ENCODE results near the gene CMKLR1. TPM values are rescaled to one million over a fixed set of nuclear protein-coding genes. Genes with fewer than 3 reads are reported as not detected.

The CMKLR1 gene
- total RNA-seq, 1 experiment from 2014 or later = 0.12 TPM

GRCh38 chr12:108371801-108372344 lies 32.8 kb upstream of the CMKLR1 start:
- no peak overlapping the region for H3K27ac Mint-ChIP-seq (ENCODE audit: low read depth, unreplicated experiment)
- ChIA-PET CTCF (interaction anchor here (0.7 kb wide), 1 partner anchor 232 kb away, joined by 3 read pairs; no protein-coding TSS in a partner anchor), POLR2A (no interaction called here)
- no peaks in the 10 kb centered on the region for H3K27me3 Mint-ChIP-seq (ENCODE audit: insufficient read depth, unreplicated experiment)
- intact Hi-C loops (cut with micrococcal nuclease) = no loop called here
- peaks cover 6% of the 10 kb centered on the region for H3K36me3 Mint-ChIP-seq (ENCODE audit: insufficient read depth, unreplicated experiment)
- H3K4me1 Mint-ChIP-seq (ENCODE audit: insufficient read depth, unreplicated experiment) = peaks cover 6% of the 10 kb centered on the region
- peak; percentile 73 for DNase-seq (ENCODE audit: unreplicated experiment)
- TF ChIP-seq CTCF (IDR thresholded peaks at IDR 0.05; ENCODE audit: unreplicated experiment) = no peak
- H3K4me3 Mint-ChIP-seq (ENCODE audit: unreplicated experiment) = no peak overlapping the region
- BruUV-seq (replicated peaks) = no TSS peak
- peaks cover 9% of the 10 kb centered on the region for H3K9me3 Mint-ChIP-seq (ENCODE audit: unreplicated experiment)

- Mint-ChIP-seq H3K27ac (ENCODE audit: low read depth, unreplicated experiment) (no peak overlapping the region), H3K9me3 (ENCODE audit: unreplicated experiment) (peaks cover 9% of the 10 kb centered on the region), H3K4me1 (ENCODE audit: insufficient read depth, unreplicated experiment) (peaks cover 6% of the 10 kb centered on the region), H3K27me3 (ENCODE audit: insufficient read depth, unreplicated experiment) (no peaks in the 10 kb centered on the region), H3K4me3 (ENCODE audit: unreplicated experiment) (no peak overlapping the region), H3K36me3 (ENCODE audit: insufficient read depth, unreplicated experiment) (no peaks in the 10 kb centered on the region)
- TF ChIP-seq CTCF (IDR thresholded peaks at IDR 0.05; ENCODE audit: unreplicated experiment) = no peak
- DNase-seq (ENCODE audit: unreplicated experiment) = no peak
- ChIA-PET POLR2A (no interaction called here), CTCF (interaction anchor here (0.7 kb wide), 1 partner anchor 141 kb away, joined by 4 read pairs; no protein-coding TSS in a partner anchor)
- intact Hi-C loops (cut with micrococcal nuclease) = no loop called here
- no TSS peak for BruUV-seq (replicated peaks)
Observed at GRCh38 chr12:108370415-108370814, 31.3 kb upstream of the CMKLR1 start.

GRCh38 chr12:108369736-108370396 lies 30.8 kb upstream of the CMKLR1 start:
- no TSS peak for BruUV-seq (replicated peaks)
- peaks cover 9% of the 10 kb centered on the region for H3K9me3 Mint-ChIP-seq (ENCODE audit: unreplicated experiment)
- H3K4me3 Mint-ChIP-seq (ENCODE audit: unreplicated experiment) = no peak overlapping the region
- DNase-seq (ENCODE audit: unreplicated experiment) = no peak
- no peak overlapping the region for H3K27ac Mint-ChIP-seq (ENCODE audit: low read depth, unreplicated experiment)
- intact Hi-C loops (cut with micrococcal nuclease) = no loop called here
- H3K36me3 Mint-ChIP-seq (ENCODE audit: insufficient read depth, unreplicated experiment) = no peaks in the 10 kb centered on the region
- TF ChIP-seq CTCF (IDR thresholded peaks at IDR 0.05; ENCODE audit: unreplicated experiment) = no peak
- peaks cover 6% of the 10 kb centered on the region for H3K4me1 Mint-ChIP-seq (ENCODE audit: insufficient read depth, unreplicated experiment)
- no peaks in the 10 kb centered on the region for H3K27me3 Mint-ChIP-seq (ENCODE audit: insufficient read depth, unreplicated experiment)
- ChIA-PET CTCF (interaction anchor here (0.6 to 0.7 kb wide), 2 partner anchors 142 to 439 kb away, joined by 4 to 5 read pairs; no protein-coding TSS in a partner anchor), POLR2A (no interaction called here)

GRCh38 chr12:108368089-108368488 lies 29.0 kb upstream of the CMKLR1 start:
- no peaks in the 10 kb centered on the region for H3K36me3 Mint-ChIP-seq (ENCODE audit: insufficient read depth, unreplicated experiment)
- no peaks in the 10 kb centered on the region for H3K27me3 Mint-ChIP-seq (ENCODE audit: insufficient read depth, unreplicated experiment)
- H3K9me3 Mint-ChIP-seq (ENCODE audit: unreplicated experiment) = peaks cover 9% of the 10 kb centered on the region
- ChIA-PET CTCF (no interaction called here), POLR2A (no interaction called here)
- DNase-seq (ENCODE audit: unreplicated experiment) = no peak
- H3K27ac Mint-ChIP-seq (ENCODE audit: low read depth, unreplicated experiment) = no peak overlapping the region
- no TSS peak for BruUV-seq (replicated peaks)
- no peak overlapping the region for H3K4me3 Mint-ChIP-seq (ENCODE audit: unreplicated experiment)
- TF ChIP-seq CTCF (IDR thresholded peaks at IDR 0.05; ENCODE audit: unreplicated experiment) = no peak
- H3K4me1 Mint-ChIP-seq (ENCODE audit: insufficient read depth, unreplicated experiment) = peaks cover 6% of the 10 kb centered on the region
- intact Hi-C loops (cut with micrococcal nuclease) = no loop called here
